ENCODE results near the gene OPN1SW.

Gene OPN1SW

DNA sequence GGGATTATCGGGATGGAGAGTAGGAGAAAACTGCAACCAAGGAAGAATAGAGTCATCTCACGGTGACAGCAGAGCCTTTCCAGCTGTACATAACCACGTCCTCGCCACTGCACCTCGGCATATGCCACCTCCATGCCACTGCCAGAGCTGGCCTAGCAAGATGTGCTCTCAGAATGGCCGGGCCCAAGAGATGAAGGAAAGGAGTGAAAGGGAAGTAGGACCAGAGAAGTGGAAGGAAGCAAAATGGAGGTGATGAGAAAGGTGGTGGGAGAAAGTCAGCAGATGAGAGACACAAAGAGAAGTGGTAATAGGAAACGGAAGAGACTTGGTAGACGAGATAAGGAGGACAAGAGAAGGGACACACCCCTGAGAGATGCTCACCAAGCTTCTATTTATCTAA lies 44.4 kb downstream of the OPN1SW start:
- no peak for DNase-seq

DNA sequence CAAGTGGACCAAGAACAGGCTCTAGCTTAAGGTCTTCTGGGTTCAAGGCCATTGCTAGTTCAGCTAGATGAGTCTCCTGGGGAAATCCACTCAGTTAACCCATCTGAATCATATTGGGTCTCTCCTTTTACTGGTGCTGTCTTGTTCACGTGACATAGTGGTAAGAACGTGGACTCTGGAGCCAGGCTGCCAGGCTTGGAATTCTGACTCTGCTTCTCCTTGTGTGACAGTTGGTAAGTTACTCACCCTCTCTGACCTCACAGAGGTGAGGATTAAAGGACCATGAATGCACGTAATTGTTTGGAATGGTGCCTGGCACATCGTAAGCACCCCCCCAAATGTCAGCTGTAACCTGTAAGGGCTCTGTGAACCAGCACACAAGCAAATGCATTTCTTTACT lies 46.1 kb downstream of the OPN1SW start:
- no peak for DNase-seq

DNA sequence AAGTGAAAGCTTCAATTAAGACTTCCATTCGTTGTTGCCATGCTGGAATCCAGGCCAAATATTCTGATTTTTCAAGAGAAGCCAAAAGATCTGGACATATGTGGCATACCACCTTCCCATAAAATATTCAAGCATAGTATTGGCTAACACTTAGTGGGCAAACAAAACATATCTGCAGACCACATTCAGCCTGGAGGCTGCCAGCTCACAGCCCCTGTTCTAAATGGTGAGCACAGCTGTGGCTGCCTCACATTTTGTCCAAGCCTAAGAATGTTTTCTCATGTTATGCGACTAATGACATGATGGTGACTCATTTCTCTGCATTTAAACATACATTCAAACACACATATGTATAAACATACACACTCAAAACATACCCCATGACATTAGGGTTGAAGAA lies 47.0 kb downstream of the OPN1SW start:
- DNase-seq = no peak

- no peak for DNase-seq
Measured at GRCh38 chr7:128727239-128727638, 48.4 kb downstream of the OPN1SW start.

DNA sequence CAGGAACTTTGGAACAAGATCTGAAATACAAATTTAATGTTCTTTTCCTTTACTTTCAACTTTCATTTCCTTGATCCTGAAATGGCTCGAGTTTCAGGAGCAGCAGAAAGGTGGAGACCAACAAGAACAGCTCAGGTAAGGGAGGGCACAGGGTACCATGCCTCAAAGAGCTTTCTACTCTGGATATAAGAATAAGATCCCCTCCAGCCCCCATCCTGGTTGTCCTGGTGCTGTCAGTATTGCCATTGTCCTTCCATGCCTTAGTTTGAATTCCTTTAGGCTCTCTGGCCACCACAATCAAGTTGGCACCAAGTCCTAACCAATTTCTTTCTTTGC lies 48.9 kb downstream of the OPN1SW start:
- no peak for DNase-seq

DNA sequence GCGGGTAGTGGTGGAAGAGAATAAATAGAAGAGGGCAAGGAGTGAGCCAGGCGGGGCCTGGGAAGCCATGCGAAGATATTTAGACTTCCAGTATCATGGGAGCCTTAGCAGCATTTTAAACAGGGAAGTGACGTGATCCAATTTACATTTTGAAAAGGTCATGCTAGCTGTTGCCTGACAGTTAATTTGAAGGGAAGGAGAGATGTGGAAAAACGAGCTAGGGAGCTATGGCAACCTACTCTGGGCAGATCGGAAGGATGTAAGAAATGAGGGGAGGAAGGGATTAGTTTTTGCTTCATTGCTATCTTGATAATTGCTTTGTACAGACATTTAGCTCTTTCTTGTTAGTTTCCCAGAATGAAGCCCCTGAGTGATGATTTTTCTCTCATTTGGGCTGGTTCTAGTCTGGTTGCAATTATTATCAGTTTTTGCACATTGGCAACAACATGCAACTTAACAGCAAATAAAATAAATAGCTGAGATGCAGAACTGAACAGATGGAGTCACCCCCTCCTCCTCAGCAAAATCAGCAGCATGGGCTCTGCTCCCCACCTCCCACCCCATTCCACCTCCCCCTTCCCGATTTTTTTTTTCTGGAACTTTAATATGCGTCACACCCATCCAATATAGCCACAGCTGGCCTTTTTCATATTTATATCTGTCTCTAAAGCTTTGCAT lies 49.4 kb downstream of the OPN1SW start:
- DNase-seq = no peak

GRCh38 chr7:128725531-128725930 lies 50.1 kb downstream of the OPN1SW start:
- DNase-seq = no peak

- no peak for DNase-seq
Measured at GRCh38 chr7:128724743-128725142, 50.9 kb downstream of the OPN1SW start.

All from stimulated activated naive CD4-positive, alpha-beta T cell treated with Interleukin-2 at 50 U/mL for 16 hours (primary cell).